COLO829 (cell line): Measurements from ENCODE around the gene PPP5C.
"Not testable (repeated sequence)": the region's sequence is repeated elsewhere in the genome, so short reads cannot be mapped to it uniquely, and the experiment has no call there.

Experiments used
- DNase-seq: peaks from one replicate; pipeline ENCODE4 v3.0.0; 2012; ENCODE audit warnings: low spot score

Gene PPP5C

GRCh38 chr19:46386996-46387712, 40.3 kb downstream of the PPP5C start:
- no peak for DNase-seq

- no peak for DNase-seq
Observed at GRCh38 chr19:46387713-46388130, 40.8 kb downstream of the PPP5C start.

- no peak for DNase-seq
Observed at GRCh38 chr19:46388311-46389095, 41.6 kb downstream of the PPP5C start.

- DNase-seq: no peak
Observed at GRCh38 chr19:46390121-46390858, 43.4 kb downstream of the PPP5C start.

- DNase-seq: no peak
Observed at GRCh38 chr19:46390866-46391265, 44.0 kb downstream of the PPP5C start.

GRCh38 chr19:46391296-46392251, 44.7 kb downstream of the PPP5C start:
- DNase-seq: no peak

- DNase-seq: no peak
Observed at GRCh38 chr19:46392252-46392801, 45.4 kb downstream of the PPP5C start.

- no peak for DNase-seq
Observed at GRCh38 chr19:46392837-46393236, 46.0 kb downstream of the PPP5C start.

- DNase-seq: no peak
Observed at GRCh38 chr19:46393456-46394401, 46.8 kb downstream of the PPP5C start.

- DNase-seq: no peak
Observed at GRCh38 chr19:46394402-46394797, 47.5 kb downstream of the PPP5C start.

- DNase-seq: not testable (repeated sequence)
Observed at GRCh38 chr19:46397801-46398479, 51.1 kb downstream of the PPP5C start.

- no peak for DNase-seq
Observed at GRCh38 chr19:46402725-46403124, 55.8 kb downstream of the PPP5C start.

- DNase-seq: no peak
Observed at GRCh38 chr19:46404055-46404752, 57.3 kb downstream of the PPP5C start.

- DNase-seq: no peak
Observed at GRCh38 chr19:46404753-46405468, 58.0 kb downstream of the PPP5C start.

- no peak for DNase-seq
Observed at GRCh38 chr19:46406976-46407375, 60.1 kb downstream of the PPP5C start.

GRCh38 chr19:46407856-46408663, 61.2 kb downstream of the PPP5C start:
- DNase-seq: no peak

GRCh38 chr19:46408664-46409039, 61.8 kb downstream of the PPP5C start:
- no peak for DNase-seq
